ENCODE results near the gene SCNM1. TPM values are rescaled to one million over a fixed set of nuclear protein-coding genes. Genes with fewer than 3 reads are reported as not detected.

SCNM1 gene
- total RNA-seq, 4 donors from 2014 or later, result 20.3 to 34.6 (median 25.8) TPM

- TF ChIP-seq CTCF (IDR thresholded peaks at IDR 0.05; ENCODE audit: low read depth), result no peak
Observed at GRCh38 chr1:151187205-151187604, 21.3 kb downstream of the SCNM1 start.

- no peak for TF ChIP-seq CTCF (IDR thresholded peaks at IDR 0.05; ENCODE audit: low read depth)
Observed at GRCh38 chr1:151189637-151190445, 23.9 kb downstream of the SCNM1 start, which contains the start of gene VPS72. Gene VPS72, minus strand, starts transcription at chr1:151190197. Its CDS starts 76 bp downstream, at chr1:151190121.

- no peak for TF ChIP-seq CTCF (IDR thresholded peaks at IDR 0.05; ENCODE audit: low read depth)
Observed at GRCh38 chr1:151192047-151192446, 26.1 kb downstream of the SCNM1 start.

GRCh38 chr1:151193304-151193703, 27.4 kb downstream of the SCNM1 start:
- TF ChIP-seq CTCF (IDR thresholded peaks at IDR 0.05; ENCODE audit: low read depth), result no peak

GRCh38 chr1:151193856-151194255, 27.9 kb downstream of the SCNM1 start:
- TF ChIP-seq CTCF (IDR thresholded peaks at IDR 0.05; ENCODE audit: low read depth), result no peak

- TF ChIP-seq CTCF (IDR thresholded peaks at IDR 0.05; ENCODE audit: low read depth), result no peak
Observed at GRCh38 chr1:151196292-151196800, 30.4 kb downstream of the SCNM1 start.

GRCh38 chr1:151197863-151198253, 31.9 kb downstream of the SCNM1 start:
- no peak for TF ChIP-seq CTCF (IDR thresholded peaks at IDR 0.05; ENCODE audit: low read depth)

All from subcutaneous adipose tissue (tissue), 4 donors.